BLaER1 (cell line): ENCODE results near the gene CELF1.
"Not testable (repeated sequence)": the region's sequence is repeated elsewhere in the genome, so short reads cannot be mapped to it uniquely, and the experiment has no call there.

Source experiments
- H3K27ac ChIP-seq: shearing (Covaris generic); formaldehyde crosslinking; 2 replicates; pipeline ENCODE4 v1.8.1; 2022
- H3K27me3 ChIP-seq: shearing (Covaris generic); formaldehyde crosslinking; 2 replicates; pipeline ENCODE4 v1.8.1; 2022
- H3K36me3 ChIP-seq: shearing (Covaris generic); formaldehyde crosslinking; 2 replicates; pipeline ENCODE4 v1.8.1; 2022
- H3K4me1 ChIP-seq: shearing (Covaris generic); formaldehyde crosslinking; 2 replicates; pipeline ENCODE4 v1.8.1; 2022
- H3K4me2 ChIP-seq: shearing (Covaris generic); formaldehyde crosslinking; 2 replicates; pipeline ENCODE4 v1.8.1; 2022
- H3K4me3 ChIP-seq: shearing (Covaris generic); formaldehyde crosslinking; 2 replicates; pipeline ENCODE4 v1.8.1; 2022
- H3K9ac ChIP-seq: shearing (Covaris generic); formaldehyde crosslinking; 2 replicates; pipeline ENCODE4 v1.8.1; 2022
- H3K9me3 ChIP-seq: shearing (Covaris generic); formaldehyde crosslinking; 2 replicates; pipeline ENCODE4 v1.8.1; 2022
- H4K20me1 ChIP-seq: shearing (Covaris generic); formaldehyde crosslinking; 2 replicates; pipeline ENCODE4 v1.8.1; 2022
- Cebpa-rat ChIP-seq: shearing (Covaris generic); IDR thresholded peaks from 2 replicates; pipeline ENCODE4 v1.8.1; 2022

CELF1 gene

DNA sequence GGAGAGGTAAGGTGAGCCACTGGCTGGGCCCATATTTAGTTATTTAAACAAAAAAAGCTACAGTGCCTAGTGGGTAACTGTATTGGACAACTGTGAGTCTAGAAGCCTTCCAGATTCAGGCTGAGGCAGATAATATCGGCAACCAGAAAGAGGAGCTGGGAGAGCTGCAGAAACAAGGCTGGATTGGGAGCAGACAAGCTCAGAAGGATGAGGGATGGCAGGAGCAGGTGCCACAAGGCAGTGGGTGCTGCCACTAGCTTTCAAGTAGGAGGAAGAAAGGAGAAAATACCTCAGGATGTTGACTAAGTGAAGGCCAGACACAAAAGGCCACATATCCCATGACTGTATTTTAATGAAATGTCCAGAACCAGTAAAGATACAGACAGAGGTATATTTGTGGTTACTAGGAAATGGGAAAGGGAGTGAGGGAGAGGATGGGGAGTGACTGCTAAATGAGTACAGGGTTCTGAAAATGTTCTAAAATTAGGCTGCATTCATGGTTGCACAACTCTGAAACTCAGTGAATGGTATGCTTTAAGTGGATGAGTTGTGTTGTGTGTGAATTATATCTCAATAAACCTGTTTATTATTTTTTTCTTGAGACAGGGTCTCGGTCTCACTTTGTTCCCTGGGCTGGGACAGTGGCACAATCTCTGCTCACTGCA is 92.2 kb downstream of the CELF1 start:
- Histone ChIP-seq H3K9ac (no peak overlapping the region), H3K4me3 (no peak overlapping the region), H4K20me1 (peaks cover 31% of the 10 kb centered on the region), H3K27me3 (no peaks in the 10 kb centered on the region), H3K4me2 (no peak overlapping the region), H3K36me3 (peaks cover 68% of the 10 kb centered on the region), H3K4me1 (peaks cover 8% of the 10 kb centered on the region), H3K9me3 (no peaks in the 10 kb centered on the region), H3K27ac (no peak overlapping the region)
- TF ChIP-seq Cebpa-rat: no peak

DNA sequence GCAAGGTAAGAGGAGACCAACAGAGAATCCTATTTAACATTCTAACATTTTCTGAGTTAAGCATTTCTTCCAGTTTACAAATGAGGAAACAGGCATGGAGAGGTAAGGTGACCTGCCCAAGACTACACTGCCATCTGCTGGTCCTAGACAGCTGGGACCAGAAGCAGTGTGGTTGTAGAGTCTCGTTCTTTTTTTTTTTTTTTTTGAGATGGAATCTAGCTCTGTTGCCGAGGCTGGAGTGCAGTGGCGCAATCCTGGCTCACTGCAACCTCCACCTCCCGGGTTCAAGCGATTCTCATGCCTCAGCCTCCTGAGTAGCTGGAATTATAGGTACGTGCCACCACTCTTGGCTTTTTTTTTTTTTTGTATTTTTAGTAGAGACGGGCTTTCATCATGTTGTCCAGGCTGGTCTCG is 98.7 kb downstream of the CELF1 start:
- peaks cover 16% of the 10 kb centered on the region for H3K4me1 ChIP-seq
- H4K20me1 ChIP-seq, H3K9me3 ChIP-seq, H3K36me3 ChIP-seq, H3K27ac ChIP-seq, H3K4me2 ChIP-seq, H3K4me3 ChIP-seq, H3K9ac ChIP-seq, H3K27me3 ChIP-seq: not testable (repeated sequence)
- TF ChIP-seq Cebpa-rat: peak; percentile 48; the same call in 1 of the 2 replicates

DNA sequence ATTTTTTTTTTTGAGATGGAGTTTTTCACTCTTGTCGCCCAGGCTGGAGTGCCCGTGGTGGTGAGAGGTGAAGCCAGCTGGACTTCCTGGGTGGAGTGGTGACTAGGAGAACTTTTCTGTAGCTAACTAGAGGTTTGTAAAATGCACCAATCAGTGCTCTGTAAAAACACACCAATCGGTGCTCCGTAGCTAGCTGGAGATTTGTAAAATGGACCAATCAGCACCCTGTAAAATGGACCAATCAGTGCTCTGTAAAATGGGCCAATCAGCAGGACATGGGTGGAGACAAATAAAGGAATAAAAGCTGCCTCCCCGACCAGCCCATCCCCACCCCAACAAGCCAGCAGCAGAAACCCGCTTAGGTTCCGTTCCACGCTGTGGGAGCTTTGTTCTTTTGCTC is 99.6 kb downstream of the CELF1 start:
- Histone ChIP-seq H3K27ac (no peak overlapping the region), H3K9me3 (no peaks in the 10 kb centered on the region), H3K4me3 (no peak overlapping the region), H3K36me3 (no peaks in the 10 kb centered on the region), H3K4me2 (no peak overlapping the region), H3K4me1 (peaks cover 16% of the 10 kb centered on the region), H3K27me3 (no peaks in the 10 kb centered on the region), H4K20me1 (no peaks in the 10 kb centered on the region), H3K9ac (no peak overlapping the region)
- TF ChIP-seq Cebpa-rat: no peak

DNA sequence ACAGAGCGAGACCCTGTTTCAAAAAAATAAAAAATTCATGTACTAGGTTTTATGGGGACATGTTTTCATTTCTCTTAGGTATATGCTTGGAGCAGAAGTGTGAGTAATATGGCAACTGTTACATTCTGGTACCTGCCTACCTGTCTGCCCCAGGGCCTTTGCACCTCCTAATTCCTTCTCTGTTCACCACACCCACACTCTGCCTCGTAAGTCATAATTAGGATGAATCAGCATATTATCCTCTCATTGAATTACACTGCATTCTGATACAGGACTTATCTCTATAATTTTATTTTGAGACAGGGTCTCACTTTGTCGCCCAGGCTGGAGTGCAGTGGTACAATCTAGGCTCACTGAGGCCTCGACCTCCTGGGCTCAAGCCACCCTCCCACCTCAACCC is 100.9 kb downstream of the CELF1 start:
- no peaks in the 10 kb centered on the region for H4K20me1 ChIP-seq
- no peak overlapping the region for H3K4me2 ChIP-seq
- no peak overlapping the region for H3K4me3 ChIP-seq
- H3K27ac ChIP-seq: no peak overlapping the region
- peaks cover 16% of the 10 kb centered on the region for H3K4me1 ChIP-seq
- no peaks in the 10 kb centered on the region for H3K36me3 ChIP-seq
- no peak for TF ChIP-seq Cebpa-rat
- H3K9me3 ChIP-seq: no peaks in the 10 kb centered on the region
- no peaks in the 10 kb centered on the region for H3K27me3 ChIP-seq
- no peak overlapping the region for H3K9ac ChIP-seq

DNA sequence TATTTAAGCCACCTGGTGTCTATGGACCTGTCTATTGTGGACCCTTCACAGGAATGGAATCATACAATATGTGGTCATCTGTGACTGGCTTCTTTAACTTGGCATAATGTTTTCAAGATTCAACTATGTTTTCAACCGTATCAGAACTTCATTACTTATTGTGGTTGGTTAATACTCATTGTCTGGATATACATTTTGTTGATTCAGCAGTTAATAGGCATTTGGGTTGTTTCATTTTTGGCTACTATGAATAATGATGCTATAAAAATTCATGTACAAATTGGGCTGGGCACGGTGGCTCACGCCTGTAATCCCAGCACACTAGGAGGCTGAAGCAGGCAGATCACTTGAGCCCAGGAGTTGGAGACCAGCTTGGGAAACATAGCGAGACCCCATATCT is 101.5 kb downstream of the CELF1 start:
- TF ChIP-seq Cebpa-rat: no peak
- no peak overlapping the region for H3K4me2 ChIP-seq
- no peaks in the 10 kb centered on the region for H3K9me3 ChIP-seq
- no peaks in the 10 kb centered on the region for H3K36me3 ChIP-seq
- no peak overlapping the region for H3K4me3 ChIP-seq
- H3K4me1 ChIP-seq: peaks cover 16% of the 10 kb centered on the region
- H4K20me1 ChIP-seq: no peaks in the 10 kb centered on the region
- no peak overlapping the region for H3K27ac ChIP-seq
- no peak overlapping the region for H3K9ac ChIP-seq
- no peaks in the 10 kb centered on the region for H3K27me3 ChIP-seq

DNA sequence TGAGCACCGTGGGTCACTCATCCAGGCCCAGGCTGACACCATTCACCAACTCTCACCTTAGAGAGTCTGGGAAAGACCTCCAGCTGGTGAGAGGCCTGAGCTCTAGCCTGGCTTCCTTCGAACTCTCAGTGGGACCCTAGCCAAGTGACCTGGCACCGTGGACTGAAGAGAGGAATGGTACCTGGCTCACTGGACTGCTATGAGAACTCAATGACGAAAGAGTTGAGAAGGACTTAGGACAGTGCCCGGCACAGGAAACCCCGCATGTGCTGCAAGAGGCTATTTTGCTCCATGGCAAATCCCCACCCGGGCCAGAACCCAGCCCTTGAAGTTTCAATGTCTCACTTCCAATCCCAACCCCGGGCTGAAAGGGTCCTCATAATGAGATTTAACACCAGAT is 103.4 kb downstream of the CELF1 start:
- no peaks in the 10 kb centered on the region for H3K27me3 ChIP-seq
- no peak overlapping the region for H3K4me3 ChIP-seq
- H3K36me3 ChIP-seq: no peaks in the 10 kb centered on the region
- 0 out of 2 replicates have a peak, but pooled peaks cover 3% of the 10 kb centered on the region for H3K4me1 ChIP-seq
- H4K20me1 ChIP-seq: no peaks in the 10 kb centered on the region
- no peaks in the 10 kb centered on the region for H3K9me3 ChIP-seq
- H3K4me2 ChIP-seq: no peak overlapping the region
- no peak overlapping the region for H3K27ac ChIP-seq
- TF ChIP-seq Cebpa-rat: no peak
- H3K9ac ChIP-seq: no peak overlapping the region

DNA sequence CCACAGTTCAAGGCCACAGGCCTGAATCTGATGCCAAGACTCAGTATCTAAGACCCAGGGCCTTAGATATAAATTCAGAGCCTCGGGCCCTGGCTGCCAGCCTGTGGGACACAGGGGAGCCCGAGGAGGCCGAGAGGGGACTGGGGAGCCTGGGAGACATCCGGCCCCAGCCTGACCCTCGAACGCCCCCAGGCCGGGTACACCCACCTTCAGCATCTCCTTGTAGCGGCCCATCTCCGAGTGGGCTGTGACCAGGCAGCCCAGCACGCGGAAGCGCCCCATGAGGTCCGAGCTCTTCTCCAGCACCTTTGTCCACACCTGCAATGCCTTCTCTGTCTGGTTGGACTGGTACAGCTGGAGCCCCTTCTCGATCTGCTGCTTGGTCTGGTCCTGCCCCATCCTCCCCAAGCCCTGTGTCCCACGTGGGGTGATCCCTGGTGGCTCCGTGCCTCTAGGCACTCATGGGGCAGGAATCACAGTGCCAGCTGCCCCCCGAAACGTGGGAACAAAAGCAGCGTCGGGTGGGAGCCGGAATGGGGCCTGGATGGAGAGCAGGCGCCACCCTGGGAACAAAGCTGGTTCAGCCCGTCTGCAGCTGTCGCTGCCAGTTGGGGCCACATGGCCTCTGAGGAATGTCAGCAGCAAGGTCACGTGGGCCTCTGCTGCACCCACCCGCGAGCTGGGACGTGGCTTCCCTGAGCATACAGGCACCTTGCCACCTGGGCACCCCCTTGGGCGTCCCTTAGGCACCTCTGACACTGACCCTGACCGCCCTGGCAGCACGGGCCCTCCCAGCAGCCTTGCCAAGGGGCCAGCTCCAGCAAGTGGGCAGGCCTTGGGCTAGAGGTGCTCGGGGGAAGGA is 104.1 kb downstream of the CELF1 start, which contains the start of gene RAPSN:
TSS of gene RAPSN (minus strand) at position 571 of the 862 bp plus-strand sequence. CDS start at position 399, 172 bp downstream.
- Histone ChIP-seq H3K9me3 (no peaks in the 10 kb centered on the region), H3K4me3 (no peak within 1 kb of the TSS)

DNA sequence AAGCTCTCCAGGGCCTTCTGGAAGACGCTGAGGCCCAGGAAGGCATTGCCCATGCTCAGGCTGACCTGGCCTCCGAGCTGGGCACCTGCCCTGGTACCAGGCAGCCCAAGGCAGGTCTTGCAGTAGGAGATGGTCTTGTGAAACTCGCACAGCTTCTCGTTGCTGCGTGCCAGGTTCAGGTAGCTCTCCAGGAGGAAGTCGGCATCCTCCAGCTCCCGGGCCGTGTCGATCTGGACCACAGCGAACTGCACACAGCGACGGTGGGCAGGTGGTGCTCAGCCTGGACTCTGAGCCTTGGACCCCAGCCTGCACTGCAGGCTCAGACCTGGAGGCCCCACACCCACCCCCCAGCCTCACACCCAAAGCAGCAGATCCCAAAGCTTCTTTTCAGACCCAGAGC is 105.0 kb downstream of the CELF1 start:
- Histone ChIP-seq H3K4me2 (no peak overlapping the region), H3K9me3 (no peaks in the 10 kb centered on the region), H4K20me1 (no peaks in the 10 kb centered on the region), H3K4me3 (no peak overlapping the region), H3K27me3 (no peaks in the 10 kb centered on the region), H3K36me3 (no peaks in the 10 kb centered on the region), H3K4me1 (no peaks in the 10 kb centered on the region), H3K9ac (no peak overlapping the region), H3K27ac (no peak overlapping the region)
- no peak for TF ChIP-seq Cebpa-rat

More for the DNA sequence above, 104.1 kb downstream of the CELF1 start, which contains the start of gene RAPSN:
- H3K27me3 ChIP-seq: no peaks in the 10 kb centered on the region
- no peak for TF ChIP-seq Cebpa-rat
- H3K27ac ChIP-seq: no peak within 1 kb of the TSS
- no peak within 1 kb of the TSS for H3K4me2 ChIP-seq
- no peaks in the 10 kb centered on the region for H3K36me3 ChIP-seq
- H4K20me1 ChIP-seq: no peaks in the 10 kb centered on the region
- no peak within 1 kb of the TSS for H3K9ac ChIP-seq
- H3K4me1 ChIP-seq: no peaks in the 10 kb centered on the region

DNA sequence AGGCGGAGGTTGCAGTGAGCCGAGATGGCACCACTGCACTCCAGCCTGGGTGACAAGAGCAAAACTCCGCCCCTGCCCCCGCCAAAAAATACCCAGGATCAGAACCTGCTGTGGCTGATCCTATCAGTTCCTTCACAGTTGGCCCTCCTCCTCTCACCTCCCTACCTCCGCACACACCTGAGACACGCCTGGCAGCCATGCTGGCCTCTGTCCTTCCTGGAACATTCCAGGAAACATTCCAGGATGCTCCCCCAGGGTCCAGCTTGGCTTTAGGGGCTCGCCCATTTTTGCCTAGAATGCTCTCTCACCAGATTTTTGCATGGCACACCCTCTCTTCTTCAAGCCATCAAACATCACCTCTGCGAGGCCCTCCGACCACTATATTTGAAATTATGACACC is 106.1 kb downstream of the CELF1 start:
- H4K20me1 ChIP-seq: no peaks in the 10 kb centered on the region
- H3K27me3 ChIP-seq: no peaks in the 10 kb centered on the region
- no peak for TF ChIP-seq Cebpa-rat
- H3K27ac ChIP-seq: no peak overlapping the region
- no peaks in the 10 kb centered on the region for H3K9me3 ChIP-seq
- no peak overlapping the region for H3K9ac ChIP-seq
- no peaks in the 10 kb centered on the region for H3K36me3 ChIP-seq
- no peak overlapping the region for H3K4me2 ChIP-seq
- no peak overlapping the region for H3K4me3 ChIP-seq
- no peaks in the 10 kb centered on the region for H3K4me1 ChIP-seq

DNA sequence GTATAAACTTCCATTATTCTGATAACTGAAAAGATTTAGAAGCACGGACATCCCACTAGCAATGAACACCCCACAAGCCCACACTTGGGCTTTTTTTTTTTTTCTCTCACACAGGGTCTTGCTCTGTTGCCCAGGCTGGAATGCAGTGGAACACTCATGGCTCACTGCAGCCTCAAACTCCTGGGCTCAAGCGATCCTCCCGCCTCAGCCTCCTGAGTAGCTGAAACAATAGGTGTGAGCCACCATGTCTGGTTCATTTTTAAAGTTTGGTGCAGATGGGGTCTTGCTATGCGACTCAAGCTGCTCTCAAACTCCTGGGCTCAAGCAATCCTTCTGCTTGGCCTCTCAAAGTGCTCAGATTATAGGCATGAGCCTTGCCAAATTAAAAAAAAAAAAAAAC is 107.1 kb downstream of the CELF1 start:
- no peak overlapping the region for H3K27ac ChIP-seq
- no peaks in the 10 kb centered on the region for H3K27me3 ChIP-seq
- no peaks in the 10 kb centered on the region for H3K36me3 ChIP-seq
- H3K4me3 ChIP-seq: no peak overlapping the region
- H3K4me1 ChIP-seq: no peaks in the 10 kb centered on the region
- no peaks in the 10 kb centered on the region for H3K9me3 ChIP-seq
- no peak overlapping the region for H3K9ac ChIP-seq
- no peak for TF ChIP-seq Cebpa-rat
- no peaks in the 10 kb centered on the region for H4K20me1 ChIP-seq
- no peak overlapping the region for H3K4me2 ChIP-seq
